Right renal pelvis (tissue), 4 donors: ENCODE data around the gene SPRYD3. TPM values are rescaled to one million over a fixed set of nuclear protein-coding genes. Genes with fewer than 3 reads are reported as not detected.
A peak's percentile ranks its signal among the peaks of the same experiment; 100 is the strongest.

Source experiments
- DNase-seq, 4 donors: peaks; one replicate each; pipeline ENCODE4 v3.0.0-alpha.2; 2013; ENCODE audit warnings: low read depth in 4 of 4, low spot score in 3 of 4, missing footprints in 1 of 4
- polyA plus RNA-seq, 4 donors: library from polyadenylated mRNA; unstranded; fragments of 120-200 nt; gene quantifications; one replicate each; pipeline ENCODE4 v1.2.1, GENCODE V29; 2013; ENCODE audit not compliant: insufficient read length in 4 of 4

Gene SPRYD3
- polyA plus RNA-seq, 4 donors = 17.7 to 21.9 (median 20.8) TPM

- no peak for DNase-seq
Observed at GRCh38 chr12:53064613-53065436, 14.4 kb downstream of the SPRYD3 start.

DNA sequence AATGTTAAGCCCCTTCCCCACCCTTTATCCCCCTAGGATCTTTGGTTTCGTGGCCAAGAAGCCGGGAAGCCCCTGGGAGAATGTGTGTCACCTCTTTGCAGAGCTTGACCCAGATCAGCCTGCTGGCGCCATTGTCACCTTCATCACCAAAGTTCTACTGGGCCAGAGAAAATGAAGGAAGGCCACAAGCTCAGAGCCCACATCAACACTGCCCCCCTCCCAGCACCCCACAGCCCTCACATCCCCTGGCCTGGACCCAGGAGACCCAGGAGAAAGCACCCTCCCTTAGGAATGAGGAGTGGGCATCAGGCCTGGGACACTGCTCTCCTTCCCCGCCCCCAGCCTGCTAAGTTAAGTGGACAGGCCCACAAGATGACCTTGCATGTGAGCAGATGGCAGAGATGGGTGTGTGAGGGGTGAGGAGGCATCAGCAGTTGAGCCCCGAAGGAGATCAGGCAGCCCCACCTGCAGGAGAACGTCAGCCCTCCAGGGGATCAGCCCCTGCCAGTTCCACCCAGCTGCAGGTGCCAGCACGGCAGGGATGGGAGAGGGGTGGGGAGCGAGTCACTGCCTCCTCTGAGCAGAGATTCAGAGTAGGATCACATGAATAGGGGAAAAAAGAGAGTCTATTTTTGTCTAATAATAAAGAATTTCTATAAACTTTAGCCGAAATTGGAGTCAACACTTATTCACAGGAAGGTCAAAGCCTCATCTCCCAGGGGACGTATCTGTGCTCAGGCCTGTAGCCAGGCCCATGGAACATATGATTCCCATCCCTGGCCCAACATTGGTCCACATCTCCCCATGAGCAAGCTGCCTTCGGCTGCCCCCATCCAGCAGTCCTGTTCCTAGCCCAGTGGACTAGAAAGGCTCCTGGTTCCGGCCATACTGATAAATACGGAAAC, 15.2 kb downstream of the SPRYD3 start:
- no peak for DNase-seq

- no peak for DNase-seq
Observed at GRCh38 chr12:53062977-53063707, 16.0 kb downstream of the SPRYD3 start.

DNA sequence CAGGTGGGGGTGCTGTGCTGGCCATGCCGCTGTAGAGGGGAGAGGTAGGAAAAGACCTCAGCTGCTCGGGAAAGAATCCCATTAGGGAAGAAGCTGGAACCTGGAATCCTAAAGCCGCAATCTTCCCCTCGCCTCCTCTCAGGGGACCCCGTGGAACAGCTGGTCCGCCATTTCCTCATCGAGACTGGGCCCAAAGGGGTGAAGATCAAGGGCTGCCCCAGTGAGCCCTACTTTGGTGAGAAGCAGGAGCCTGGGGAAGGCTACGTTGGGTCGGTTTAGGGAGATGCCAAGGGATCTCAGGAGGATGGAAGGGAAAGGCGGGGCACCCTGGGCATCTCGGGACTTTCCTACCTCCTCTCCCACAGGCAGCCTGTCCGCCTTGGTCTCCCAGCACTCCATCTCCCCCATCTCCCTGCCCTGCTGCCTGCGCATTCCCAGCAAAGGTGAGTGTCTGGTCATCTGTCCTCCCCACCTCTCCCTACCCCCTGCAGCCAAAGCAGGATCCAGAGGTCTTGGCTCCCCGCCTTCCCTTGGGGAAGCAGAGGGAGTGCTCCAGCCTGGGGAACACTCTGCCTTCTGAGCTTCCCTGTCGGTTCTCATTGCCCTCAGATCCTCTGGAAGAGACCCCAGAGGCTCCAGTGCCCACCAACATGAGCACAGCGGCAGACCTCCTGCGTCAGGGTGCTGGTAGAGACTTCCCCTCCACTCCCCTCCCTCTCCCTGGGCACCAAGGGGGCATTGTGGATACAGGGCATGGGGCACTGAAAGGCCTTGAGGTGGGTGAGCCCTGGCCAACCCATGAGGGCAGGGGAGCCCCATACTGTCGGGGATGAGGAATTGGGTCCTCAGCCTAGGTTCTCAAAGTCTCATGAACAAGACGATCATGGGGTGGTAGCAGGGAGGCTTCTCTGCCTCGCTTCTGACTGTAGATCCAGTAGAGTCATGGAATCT, 16.9 kb downstream of the SPRYD3 start:
- no peak for DNase-seq

DNA sequence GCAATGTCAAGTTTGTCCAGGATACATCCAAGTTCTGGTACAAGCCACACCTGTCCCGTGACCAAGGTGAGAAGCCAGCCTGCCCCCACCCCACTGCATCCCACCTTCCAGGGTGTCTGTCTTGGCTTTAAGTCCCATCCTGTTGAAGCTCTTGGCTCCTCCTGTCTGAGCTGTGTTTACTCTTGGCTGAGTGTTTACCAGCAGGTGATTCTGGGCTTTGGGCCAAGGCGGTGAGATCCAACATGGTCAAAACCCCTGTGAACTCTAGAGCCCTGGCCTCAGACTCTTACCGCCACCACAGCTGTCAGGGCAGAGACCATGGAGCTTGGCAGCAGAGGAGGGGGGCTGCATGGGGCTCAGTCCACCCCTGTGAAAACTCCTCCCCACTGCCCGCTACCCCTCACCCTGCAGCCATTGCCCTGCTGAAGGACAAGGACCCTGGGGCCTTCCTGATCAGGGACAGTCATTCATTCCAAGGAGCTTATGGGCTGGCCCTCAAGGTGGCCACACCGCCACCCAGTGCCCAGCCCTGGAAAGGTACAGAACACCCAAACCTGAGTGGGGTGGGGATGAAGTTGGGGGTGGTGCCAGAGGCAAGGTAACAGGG, 17.7 kb downstream of the SPRYD3 start:
- DNase-seq = no peak

GRCh38 chr12:53060721-53061276, 18.4 kb downstream of the SPRYD3 start:
- DNase-seq = no peak

DNA sequence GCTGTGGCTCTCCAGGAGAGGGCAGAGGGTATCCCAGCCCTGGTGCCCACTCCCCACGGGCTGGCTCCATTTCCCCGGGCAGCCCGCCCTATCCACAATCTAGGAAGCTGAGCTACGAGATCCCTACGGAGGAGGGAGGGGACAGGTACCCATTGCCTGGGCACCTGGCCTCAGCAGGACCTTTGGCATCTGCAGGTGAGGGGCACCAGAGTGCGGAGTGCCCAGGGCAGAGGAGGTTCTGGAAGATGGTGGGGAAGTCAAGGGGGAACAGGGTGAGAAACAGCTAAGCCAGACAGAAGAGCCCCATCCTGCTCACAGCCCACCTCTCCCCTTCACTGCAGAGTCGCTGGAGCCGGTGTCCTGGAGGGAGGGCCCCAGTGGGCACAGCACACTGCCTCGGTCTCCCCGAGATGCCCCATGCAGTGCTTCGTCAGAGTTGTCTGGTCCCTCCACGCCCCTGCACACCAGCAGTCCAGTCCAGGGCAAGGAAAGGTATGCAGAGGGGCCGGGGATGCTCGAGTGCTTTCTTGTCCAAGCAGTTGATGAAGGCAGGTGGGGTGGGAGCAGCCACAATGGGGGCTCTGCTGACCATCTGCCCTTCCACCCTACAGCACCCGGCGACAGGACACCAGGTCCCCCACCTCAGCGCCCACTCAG, 19.0 kb downstream of the SPRYD3 start:
- no peak for DNase-seq

DNA sequence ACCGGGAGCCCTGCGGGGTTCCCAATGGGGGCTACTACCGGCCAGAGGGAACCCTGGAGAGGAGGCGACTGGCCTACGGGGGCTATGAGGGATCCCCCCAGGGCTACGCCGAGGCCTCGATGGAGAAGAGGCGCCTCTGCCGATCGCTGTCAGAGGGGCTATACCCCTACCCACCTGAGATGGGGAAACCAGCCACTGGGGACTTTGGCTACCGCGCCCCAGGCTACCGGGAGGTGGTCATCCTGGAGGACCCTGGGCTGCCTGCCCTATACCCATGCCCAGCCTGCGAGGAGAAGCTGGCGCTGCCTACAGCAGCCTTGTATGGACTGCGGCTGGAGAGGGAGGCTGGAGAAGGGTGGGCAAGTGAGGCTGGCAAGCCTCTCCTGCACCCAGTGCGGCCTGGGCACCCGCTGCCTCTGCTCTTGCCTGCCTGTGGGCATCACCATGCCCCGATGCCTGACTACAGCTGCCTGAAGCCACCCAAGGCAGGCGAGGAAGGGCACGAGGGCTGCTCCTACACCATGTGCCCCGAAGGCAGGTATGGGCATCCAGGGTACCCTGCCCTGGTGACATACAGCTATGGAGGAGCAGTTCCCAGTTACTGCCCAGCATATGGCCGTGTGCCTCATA, 19.6 kb downstream of the SPRYD3 start:
- DNase-seq = no peak

DNA sequence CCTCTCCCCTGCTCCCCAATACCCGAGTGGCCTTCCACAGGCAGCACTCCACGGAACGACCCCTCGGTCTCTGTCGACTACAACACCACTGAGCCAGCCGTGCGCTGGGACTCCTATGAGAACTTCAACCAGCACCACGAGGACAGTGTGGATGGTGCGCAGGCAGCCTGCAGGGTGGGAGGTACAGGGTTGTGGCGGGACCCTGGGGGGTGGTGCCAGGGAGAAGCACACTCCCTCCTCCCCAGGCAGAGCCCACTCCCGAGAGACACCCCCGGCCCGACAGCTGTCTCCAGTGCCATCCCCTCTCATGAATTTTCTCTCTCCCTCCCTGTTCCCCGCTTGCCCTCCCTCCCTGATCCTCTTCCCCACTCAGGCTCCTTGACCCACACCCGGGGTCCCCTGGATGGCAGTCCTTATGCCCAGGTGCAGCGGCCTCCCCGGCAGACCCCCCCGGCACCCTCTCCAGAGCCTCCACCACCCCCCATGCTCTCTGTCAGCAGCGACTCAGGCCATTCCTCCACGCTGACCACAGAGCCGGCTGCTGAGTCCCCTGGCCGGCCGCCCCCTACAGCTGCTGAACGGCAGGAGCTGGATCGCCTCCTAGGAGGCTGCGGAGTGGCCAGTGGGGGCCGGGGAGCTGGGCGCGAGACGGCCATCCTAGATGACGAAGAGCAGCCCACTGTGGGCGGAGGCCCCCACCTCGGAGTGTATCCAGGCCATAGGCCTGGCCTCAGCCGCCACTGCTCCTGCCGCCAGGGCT, 20.3 kb downstream of the SPRYD3 start:
- DNase-seq = no peak

- no peak for DNase-seq
Observed at GRCh38 chr12:53057816-53058500, 21.2 kb downstream of the SPRYD3 start.

- no peak for DNase-seq
Observed at GRCh38 chr12:53056901-53057300, 22.3 kb downstream of the SPRYD3 start.

- DNase-seq = no peak
Observed at GRCh38 chr12:53056296-53056695, 22.9 kb downstream of the SPRYD3 start.

- DNase-seq = no peak
Observed at GRCh38 chr12:53055471-53056266, 23.5 kb downstream of the SPRYD3 start.

DNA sequence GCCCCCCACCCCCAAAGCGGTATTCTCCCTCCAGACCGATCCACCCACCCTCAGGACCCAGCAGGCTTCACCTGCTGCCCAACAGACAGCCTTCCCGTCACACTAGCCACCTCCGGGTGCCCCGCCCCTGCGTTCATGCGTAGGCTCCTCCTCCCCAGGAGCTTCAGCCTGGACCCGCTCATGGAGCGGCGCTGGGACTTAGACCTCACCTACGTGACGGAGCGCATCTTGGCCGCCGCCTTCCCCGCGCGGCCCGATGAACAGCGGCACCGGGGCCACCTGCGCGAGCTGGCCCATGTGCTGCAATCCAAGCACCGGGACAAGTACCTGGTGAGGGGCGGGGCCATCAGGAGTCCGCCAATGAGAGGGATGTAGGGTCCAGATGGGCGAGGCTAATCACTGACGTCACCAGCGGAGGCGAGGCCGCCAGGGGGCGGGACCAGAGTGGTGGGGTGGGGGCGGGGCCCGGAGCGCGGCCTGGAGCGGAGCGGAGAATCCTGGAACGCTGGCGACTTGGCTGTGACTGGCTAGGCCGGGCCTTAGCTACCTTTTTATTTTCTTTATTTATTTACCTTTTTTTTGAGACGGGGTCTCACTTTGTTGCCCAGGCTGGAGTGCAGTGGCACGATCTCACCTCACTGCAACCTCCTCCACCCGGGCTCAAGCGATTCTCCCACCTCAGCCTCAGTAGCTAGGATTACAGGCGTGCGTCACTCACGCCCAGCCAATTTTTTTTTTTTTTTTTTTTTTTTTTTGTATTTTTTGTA, 24.9 kb downstream of the SPRYD3 start:
- DNase-seq = peak in 2 of 4 donors; percentile 88 to 91
